Kasumi-1 (cell line): ENCODE results near the gene TUBAL3.

Experiments used
- DNase-seq, 2 experiments: peaks; one replicate each; lab custom pipeline; 2025; lab: John Stamatoyannopoulos, UW

The TUBAL3 gene

DNA sequence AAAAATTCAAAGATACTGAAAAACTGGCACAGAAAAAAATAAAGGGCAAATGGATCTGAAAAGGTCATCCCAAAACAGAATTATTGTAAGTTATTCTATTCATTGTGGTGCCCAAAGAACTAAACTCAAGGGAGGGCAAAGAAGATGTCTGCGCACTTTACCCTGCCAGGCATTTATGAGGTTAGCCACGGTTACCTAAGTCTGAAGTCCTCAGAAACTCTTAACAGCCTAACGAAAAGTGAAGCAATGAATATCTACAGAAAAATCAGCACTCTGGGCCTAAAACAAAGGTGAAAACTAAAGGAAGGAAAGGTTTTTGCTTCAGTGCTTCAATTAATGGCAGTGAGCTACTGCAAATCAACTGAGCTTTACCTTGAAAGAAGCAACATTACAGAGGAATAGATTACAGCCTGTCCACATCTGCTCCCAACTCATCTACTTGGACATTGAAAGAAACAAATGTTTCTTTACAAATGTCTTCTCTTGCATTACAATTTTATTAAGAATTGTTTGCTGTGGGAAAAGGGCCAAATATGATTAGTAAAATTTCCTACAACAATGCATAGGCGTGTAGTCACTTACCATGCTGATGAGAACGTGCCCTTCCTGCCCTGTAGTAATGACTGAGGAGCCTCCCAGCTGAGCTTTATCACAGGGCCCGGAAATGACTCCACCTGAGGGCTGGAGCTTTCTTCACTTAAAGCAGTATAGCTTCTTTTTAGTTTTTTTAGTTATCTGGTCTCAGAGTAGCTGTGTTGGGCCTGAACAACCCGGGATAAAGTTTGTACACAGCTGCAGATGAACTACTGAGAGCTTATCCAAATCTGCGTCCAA lies at the start of gene TUBAL3:
TUBAL3 (minus strand) TSS at position 621 of the 834 bp plus-strand sequence; CDS start at position 585, 36 bp downstream.
- no peak for DNase-seq

- no peak for DNase-seq
Measured at GRCh38 chr10:5453749-5454489, 49.3 kb upstream of the TUBAL3 start.

- no peak for DNase-seq
Measured at GRCh38 chr10:5450605-5451384, 46.2 kb upstream of the TUBAL3 start.

- peak; percentile 85 to 86 for DNase-seq
Measured at GRCh38 chr10:5449823-5450222, 45.2 kb upstream of the TUBAL3 start.

GRCh38 chr10:5449227-5449626 lies 44.6 kb upstream of the TUBAL3 start:
- peak in 1 of 2 experiments; percentile 64 for DNase-seq

DNA sequence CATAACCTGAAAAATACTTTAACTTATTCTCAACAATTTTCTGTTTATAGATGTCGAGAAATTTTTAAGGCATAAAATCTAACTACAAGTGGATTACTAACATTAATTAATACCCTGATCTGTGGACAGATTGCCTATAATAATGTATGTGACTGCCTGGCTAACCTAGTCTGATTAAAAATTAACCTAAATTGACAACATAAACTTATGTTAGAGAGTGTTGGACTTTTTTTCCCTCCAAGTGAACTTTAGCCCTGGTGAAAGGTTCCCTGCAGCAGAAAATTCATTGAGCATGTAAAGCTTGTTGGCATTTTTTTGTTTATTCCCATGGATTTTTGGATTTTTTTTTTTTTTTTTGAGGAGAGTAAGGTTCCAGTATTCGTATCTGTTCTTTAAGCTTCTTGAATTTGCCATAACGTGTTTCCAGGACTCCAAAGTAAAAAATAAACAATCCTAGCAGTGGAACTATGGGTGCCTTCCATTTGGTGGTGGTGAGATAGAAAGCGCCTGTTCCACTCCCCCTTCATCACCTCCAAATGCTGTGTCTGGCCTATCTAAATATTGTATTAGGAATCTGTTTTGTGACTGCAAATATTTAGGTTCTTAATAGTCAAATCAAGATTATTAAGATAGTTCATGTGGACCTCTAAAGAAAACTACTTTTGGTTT lies 43.8 kb upstream of the TUBAL3 start:
- DNase-seq = no peak

- peak; percentile 57 to 69 for DNase-seq
Measured at GRCh38 chr10:5447611-5448071, 43.0 kb upstream of the TUBAL3 start.

DNA sequence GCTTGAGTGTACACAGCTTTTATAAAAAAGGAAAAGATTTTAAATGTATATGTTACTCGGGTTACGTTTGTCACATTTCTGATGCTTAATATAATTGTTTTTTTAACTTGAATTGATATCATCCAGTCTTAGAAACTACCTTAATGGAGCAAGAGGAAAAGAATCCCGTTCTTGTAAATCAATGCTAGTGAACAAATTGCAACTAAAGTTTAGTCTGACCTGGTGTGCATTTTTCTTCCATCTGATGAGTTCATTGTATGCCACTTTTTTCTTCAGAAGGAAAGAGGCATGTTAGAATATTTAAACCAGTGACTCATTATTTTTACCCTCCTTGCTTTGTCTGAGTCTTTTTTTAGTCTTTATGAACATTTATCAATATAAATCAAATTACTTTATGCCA lies 42.4 kb upstream of the TUBAL3 start:
- DNase-seq = peak; percentile 38 to 60

DNA sequence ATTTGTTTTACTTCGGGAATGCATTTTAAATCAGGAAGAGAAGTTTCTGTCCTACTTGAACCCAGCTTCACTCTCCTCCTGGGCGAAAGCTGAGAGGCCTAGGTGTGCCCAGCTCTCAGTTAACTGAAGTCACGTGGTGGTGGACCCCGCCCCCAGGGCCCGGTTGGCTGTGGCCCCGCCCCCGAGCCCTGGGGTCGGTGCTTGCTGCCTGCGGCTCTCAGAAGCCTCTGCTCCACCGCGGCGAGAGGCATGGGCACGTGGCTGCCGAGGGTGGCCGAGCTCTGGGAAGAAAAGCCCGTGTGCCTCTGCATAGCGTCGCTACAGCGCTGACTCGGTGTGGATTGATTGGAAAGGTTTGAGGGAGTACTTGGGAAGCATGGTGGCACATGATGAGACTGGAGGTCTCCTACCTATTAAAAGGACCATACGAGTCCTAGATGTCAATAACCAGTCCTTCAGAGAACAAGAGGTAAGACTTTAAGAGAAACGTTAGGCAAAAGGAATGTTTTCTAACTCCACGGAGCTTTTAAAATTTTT lies 41.8 kb upstream of the TUBAL3 start:
- DNase-seq = peak; percentile 91 to 92

- no peak for DNase-seq
Measured at GRCh38 chr10:5445006-5445405, 40.4 kb upstream of the TUBAL3 start.

- no peak for DNase-seq
Measured at GRCh38 chr10:5443429-5443828, 38.8 kb upstream of the TUBAL3 start.

DNA sequence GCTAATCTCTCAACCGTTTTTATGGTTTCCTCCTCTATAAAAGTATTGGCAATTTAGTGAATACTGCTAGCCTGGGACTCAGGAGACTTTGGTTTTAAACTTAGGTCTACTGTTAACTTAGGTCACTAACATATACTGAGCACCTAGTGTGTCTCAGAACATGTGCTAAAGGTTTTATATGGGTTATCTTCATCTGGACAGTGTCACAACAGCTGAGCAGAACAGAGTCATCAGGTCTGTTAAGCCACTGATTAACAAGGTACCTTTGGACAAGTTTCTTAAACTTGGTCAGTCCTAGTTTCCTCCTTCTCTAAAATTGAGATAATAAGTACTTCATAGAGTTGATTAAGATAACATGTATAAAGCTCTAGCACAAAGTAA lies 38.4 kb upstream of the TUBAL3 start:
- no peak for DNase-seq

GRCh38 chr10:5442065-5442989 lies 37.7 kb upstream of the TUBAL3 start:
- peak; percentile 78 to 92 for DNase-seq

DNA sequence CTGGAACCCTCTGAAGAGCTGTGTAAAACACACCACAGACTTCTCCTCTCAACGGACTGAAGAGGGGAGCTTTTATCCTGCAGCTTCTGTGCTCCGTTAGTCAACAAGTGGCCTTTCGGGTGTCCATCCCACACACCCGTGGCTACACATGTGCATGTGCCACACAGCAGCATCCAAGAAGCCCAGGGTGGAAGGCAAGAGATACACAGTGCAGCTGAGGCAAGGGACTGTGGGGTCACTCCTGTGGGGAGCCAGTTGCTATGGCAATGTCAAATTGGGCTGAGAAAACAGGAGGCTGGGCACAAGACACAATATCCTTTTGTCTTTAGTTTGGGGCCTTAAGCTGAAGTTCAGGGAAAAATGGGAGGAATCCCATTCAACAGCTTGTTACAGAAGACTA lies 36.5 kb upstream of the TUBAL3 start:
- DNase-seq = no peak

DNA sequence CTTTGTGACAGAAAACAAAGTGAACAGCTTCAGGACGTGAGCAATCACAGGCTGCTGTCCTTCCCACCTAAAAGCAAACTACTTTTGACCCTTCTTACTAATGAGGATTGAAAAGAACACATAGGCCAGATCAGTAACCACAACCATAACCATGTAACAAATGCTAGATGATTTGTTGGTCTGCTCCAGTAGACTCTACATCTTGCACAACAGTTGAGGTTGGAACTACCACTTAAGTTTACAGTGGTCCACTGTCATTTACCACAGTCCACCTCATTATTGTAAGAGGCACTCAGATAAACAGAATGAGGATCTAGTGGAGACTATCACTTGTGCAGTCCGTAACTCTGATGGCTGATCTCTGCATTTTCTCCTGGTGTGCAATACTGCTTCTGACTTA lies 35.6 kb upstream of the TUBAL3 start:
- no peak for DNase-seq

DNA sequence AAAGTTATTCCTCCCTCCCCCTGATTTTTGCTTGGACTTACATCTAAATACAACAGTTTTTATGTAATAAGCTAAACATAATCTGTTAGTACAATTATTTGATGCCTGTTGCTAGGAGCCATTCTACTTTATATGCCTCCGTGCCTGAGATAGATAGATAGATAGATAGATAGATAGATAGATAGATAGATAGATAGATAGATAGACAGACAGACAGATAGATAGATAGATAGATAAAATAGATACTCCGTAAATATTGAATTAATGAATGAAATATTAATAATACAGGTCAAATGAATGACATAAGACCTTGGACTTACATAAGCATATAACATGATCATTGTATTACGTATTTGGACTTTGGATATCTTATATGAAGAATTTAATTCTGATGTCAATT lies 30.7 kb upstream of the TUBAL3 start:
- no peak for DNase-seq

GRCh38 chr10:5434017-5434753 lies 29.6 kb upstream of the TUBAL3 start:
- peak; percentile 88 to 90 for DNase-seq

- DNase-seq = no peak
Measured at GRCh38 chr10:5433182-5433581, 28.6 kb upstream of the TUBAL3 start.

DNA sequence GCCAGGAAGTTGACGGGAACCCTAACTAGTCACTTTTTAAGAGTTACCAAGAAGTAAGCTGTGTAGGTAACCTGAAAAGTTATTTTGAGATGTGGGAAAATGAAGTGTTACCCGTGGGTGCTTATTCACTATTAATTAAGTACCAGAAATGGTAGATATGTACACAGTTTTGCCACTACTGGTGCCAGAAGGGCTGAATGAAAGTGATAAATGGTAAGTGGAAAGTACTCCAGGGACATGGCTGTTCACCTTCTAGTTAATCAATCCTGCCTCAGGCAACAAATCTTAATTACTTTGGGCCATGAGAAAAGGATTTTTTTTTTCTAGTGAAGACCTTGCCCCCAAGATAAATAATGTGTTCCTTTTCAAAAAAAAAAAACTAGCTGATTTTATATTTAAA lies 23.5 kb upstream of the TUBAL3 start:
- DNase-seq = no peak

DNA sequence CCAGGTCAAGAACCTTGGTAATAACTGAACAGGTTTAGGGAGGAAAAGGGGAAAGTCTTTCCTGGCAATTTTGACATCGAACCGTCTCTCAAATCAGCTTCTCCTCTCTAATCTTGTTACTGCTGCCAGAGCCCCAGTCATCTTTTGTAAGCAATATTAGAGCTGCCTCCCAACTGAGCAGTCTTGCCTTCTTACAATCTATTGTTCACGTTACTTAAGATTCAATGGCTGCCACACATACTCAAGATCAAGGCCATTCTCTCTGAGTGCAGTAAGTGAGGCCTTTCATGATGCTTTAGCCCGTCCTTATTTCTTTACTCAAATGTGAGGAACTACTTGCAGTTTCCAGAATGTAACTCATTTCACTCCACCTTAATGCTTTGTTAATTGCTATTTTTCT lies 20.1 kb upstream of the TUBAL3 start:
- DNase-seq = no peak
